Measurements from ENCODE around the gene MVB12B. TPM values are rescaled to one million over a fixed set of nuclear protein-coding genes. Genes with fewer than 3 reads are reported as not detected.

MVB12B gene
- total and polyA plus RNA-seq, 2 donors, result 4.4 to 11.5 TPM

- H3K4me1 ChIP-seq (ENCODE audit: control insufficient read depth in 2 of 2, insufficient read depth in 2 of 2, low read length in 2 of 2), result no peaks in the 10 kb centered on the region
- H3K27ac ChIP-seq (ENCODE audit: low read depth in 1 of 2, low read length in 1 of 2), result no peak overlapping the region
- 75% methylated on average over 9 of the region's 9 CpGs for WGBS
- H3K9me3 ChIP-seq (ENCODE audit: control insufficient read depth in 2 of 2, insufficient read depth in 1 of 2, low read length in 1 of 2), result peaks cover 0 to 2% of the 10 kb centered on the region in 2 donors
- no peak overlapping the region for H3K4me3 ChIP-seq (ENCODE audit: low read length in 2 of 2)
- H3K27me3 ChIP-seq (ENCODE audit: control insufficient read depth in 2 of 2, insufficient read depth in 1 of 2, low read length in 1 of 2), result peaks cover 0 to 41% of the 10 kb centered on the region in 2 donors
- DNase-seq (ENCODE audit: low read depth in 6 of 9, low spot score in 9 of 9), result no peak
- H3K36me3 ChIP-seq (ENCODE audit: control insufficient read depth in 2 of 2, insufficient read depth in 2 of 2, low read length in 1 of 2), result no peaks in the 10 kb centered on the region
Measured at GRCh38 chr9:126293522-126293889, 33.1 kb upstream of the MVB12B start.

GRCh38 chr9:126294331-126295081, 32.1 kb upstream of the MVB12B start:
- H3K36me3 ChIP-seq (ENCODE audit: control insufficient read depth in 2 of 2, insufficient read depth in 2 of 2, low read length in 1 of 2), result no peaks in the 10 kb centered on the region
- peaks cover 0 to 2% of the 10 kb centered on the region in 2 donors for H3K9me3 ChIP-seq (ENCODE audit: control insufficient read depth in 2 of 2, insufficient read depth in 1 of 2, low read length in 1 of 2)
- 96% methylated on average over 15 of the region's 15 CpGs for WGBS
- DNase-seq (ENCODE audit: low read depth in 6 of 9, low spot score in 9 of 9), result no peak
- H3K27me3 ChIP-seq (ENCODE audit: control insufficient read depth in 2 of 2, insufficient read depth in 1 of 2, low read length in 1 of 2), result peaks cover 0 to 46% of the 10 kb centered on the region in 2 donors
- H3K4me3 ChIP-seq (ENCODE audit: low read length in 2 of 2), result no peak overlapping the region
- H3K27ac ChIP-seq (ENCODE audit: low read depth in 1 of 2, low read length in 1 of 2), result no peak overlapping the region
- H3K4me1 ChIP-seq (ENCODE audit: control insufficient read depth in 2 of 2, insufficient read depth in 2 of 2, low read length in 2 of 2), result no peaks in the 10 kb centered on the region

DNA sequence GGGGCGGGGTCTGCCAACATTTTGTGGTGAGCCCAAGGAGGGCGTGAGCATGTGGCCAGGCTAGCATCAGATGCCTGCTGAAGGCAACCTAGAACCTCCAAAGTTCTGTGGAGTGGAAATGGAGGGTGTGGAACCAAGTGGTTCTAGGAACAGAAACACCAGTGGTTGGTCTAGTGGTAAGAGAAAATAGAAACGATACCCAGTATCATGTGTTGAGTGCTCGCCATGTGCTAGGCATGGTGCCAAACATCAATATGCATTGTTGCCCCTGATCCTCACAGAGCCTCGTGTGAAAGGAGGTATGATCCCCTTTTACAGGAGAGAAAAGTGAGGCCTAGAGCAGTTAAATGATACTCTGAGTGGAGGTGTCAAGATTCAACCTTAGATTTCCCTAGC, 31.5 kb upstream of the MVB12B start:
- DNase-seq (ENCODE audit: low read depth in 6 of 9, low spot score in 9 of 9), result no peak
- H3K4me3 ChIP-seq (ENCODE audit: low read length in 2 of 2), result no peak overlapping the region
- peaks cover 0 to 46% of the 10 kb centered on the region in 2 donors for H3K27me3 ChIP-seq (ENCODE audit: control insufficient read depth in 2 of 2, insufficient read depth in 1 of 2, low read length in 1 of 2)
- 92% methylated on average over 5 of the region's 5 CpGs for WGBS
- H3K9me3 ChIP-seq (ENCODE audit: control insufficient read depth in 2 of 2, insufficient read depth in 1 of 2, low read length in 1 of 2), result peaks cover 0 to 2% of the 10 kb centered on the region in 2 donors
- H3K27ac ChIP-seq (ENCODE audit: low read depth in 1 of 2, low read length in 1 of 2), result no peak overlapping the region
- H3K36me3 ChIP-seq (ENCODE audit: control insufficient read depth in 2 of 2, insufficient read depth in 2 of 2, low read length in 1 of 2), result no peaks in the 10 kb centered on the region
- no peaks in the 10 kb centered on the region for H3K4me1 ChIP-seq (ENCODE audit: control insufficient read depth in 2 of 2, insufficient read depth in 2 of 2, low read length in 2 of 2)

DNA sequence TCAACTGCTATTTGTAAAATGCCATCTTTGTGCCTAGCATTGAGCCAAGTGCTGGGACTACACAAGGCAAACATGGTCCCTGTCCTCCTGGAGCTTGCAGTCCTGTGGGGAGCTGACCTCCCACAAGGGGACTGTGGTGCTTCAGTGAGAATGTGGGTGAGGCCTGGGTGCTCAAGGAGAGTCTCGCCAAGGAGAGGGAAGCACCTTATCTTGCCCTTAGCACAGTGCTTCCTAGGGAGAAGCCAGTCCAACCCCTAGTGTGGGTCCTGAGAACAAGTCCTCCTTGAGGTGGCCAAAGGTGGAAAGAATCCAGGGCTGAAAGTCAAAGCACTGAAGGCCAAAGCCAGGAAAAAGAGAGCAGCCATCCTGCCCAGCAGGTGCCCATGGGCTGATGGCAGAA, 31.1 kb upstream of the MVB12B start:
- Histone ChIP-seq H3K9me3 (ENCODE audit: control insufficient read depth in 2 of 2, insufficient read depth in 1 of 2, low read length in 1 of 2) (peaks cover 0 to 2% of the 10 kb centered on the region in 2 donors), H3K27ac (ENCODE audit: low read depth in 1 of 2, low read length in 1 of 2) (no peak overlapping the region), H3K36me3 (ENCODE audit: control insufficient read depth in 2 of 2, insufficient read depth in 2 of 2, low read length in 1 of 2) (no peaks in the 10 kb centered on the region), H3K27me3 (ENCODE audit: control insufficient read depth in 2 of 2, insufficient read depth in 1 of 2, low read length in 1 of 2) (peaks cover 0 to 46% of the 10 kb centered on the region in 2 donors), H3K4me3 (ENCODE audit: low read length in 2 of 2) (no peak overlapping the region), H3K4me1 (ENCODE audit: control insufficient read depth in 2 of 2, insufficient read depth in 2 of 2, low read length in 2 of 2) (no peaks in the 10 kb centered on the region)
- WGBS, result 94% methylated on average over 1 of the region's 1 CpG
- no peak for DNase-seq (ENCODE audit: low read depth in 6 of 9, low spot score in 9 of 9)

DNA sequence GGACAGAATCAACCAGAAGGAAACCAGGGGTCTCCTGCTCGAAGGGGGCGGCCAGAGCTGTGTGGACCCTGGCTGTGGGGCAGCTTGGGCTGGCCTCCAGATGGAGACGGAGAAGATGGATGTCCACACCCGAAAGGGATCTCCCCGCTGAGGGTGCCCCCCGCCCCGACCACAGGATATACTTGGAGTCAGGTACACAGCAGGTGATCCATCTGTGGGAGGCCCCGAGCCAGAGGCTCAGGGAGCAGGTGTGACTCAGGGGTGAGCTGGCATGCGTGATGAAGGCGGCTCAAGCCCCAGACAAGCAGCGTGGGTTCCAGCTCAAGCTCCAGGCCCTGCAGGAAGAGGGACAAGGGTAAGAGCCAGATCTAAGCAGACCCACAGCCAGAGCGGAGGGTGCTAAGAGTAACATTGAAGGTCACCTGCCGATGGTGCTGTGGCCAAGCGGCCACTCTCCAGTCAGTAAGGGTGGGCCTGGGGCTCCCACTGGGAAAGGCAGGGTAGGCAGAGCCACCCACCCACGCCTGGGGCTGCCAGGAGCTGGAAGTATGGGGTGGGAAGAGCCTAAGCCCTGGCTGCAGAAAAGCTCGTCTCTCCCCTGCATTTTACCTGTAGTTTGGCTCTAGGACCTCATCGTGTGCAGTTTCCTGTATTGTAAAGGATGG, 30.6 kb upstream of the MVB12B start:
- no peak for DNase-seq (ENCODE audit: low read depth in 6 of 9, low spot score in 9 of 9)

DNA sequence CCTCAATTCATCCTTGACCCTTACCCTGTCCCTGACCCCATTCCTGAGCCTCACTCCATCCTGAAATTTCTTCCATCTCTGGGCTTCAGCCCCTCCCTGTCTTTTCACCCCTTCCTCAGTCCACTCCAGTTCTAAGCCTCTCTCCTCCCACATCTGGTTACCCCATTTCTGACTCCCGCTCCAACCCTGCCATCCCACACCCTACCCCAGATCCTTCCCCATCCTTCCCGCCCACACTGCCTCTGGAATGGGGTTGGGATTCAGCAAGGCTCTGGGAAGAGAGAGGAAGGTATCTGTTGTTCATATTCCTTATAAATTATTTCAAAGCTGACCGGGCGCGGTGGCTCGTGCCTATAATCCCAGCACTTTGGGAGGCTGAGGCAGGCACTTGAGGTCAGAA, 29.9 kb upstream of the MVB12B start:
- no peak for DNase-seq (ENCODE audit: low read depth in 6 of 9, low spot score in 9 of 9)
- Histone ChIP-seq H3K27ac (ENCODE audit: low read depth in 1 of 2, low read length in 1 of 2) (no peak overlapping the region), H3K27me3 (ENCODE audit: control insufficient read depth in 2 of 2, insufficient read depth in 1 of 2, low read length in 1 of 2) (peaks cover 0 to 43% of the 10 kb centered on the region in 2 donors), H3K9me3 (ENCODE audit: control insufficient read depth in 2 of 2, insufficient read depth in 1 of 2, low read length in 1 of 2) (peaks cover 0 to 2% of the 10 kb centered on the region in 2 donors), H3K4me3 (ENCODE audit: low read length in 2 of 2) (no peak overlapping the region), H3K36me3 (ENCODE audit: control insufficient read depth in 2 of 2, insufficient read depth in 2 of 2, low read length in 1 of 2) (no peaks in the 10 kb centered on the region), H3K4me1 (ENCODE audit: control insufficient read depth in 2 of 2, insufficient read depth in 2 of 2, low read length in 2 of 2) (no peaks in the 10 kb centered on the region)
- WGBS, result 97% methylated on average over 6 of the region's 6 CpGs

More for the DNA sequence above, 30.6 kb upstream of the MVB12B start:
- Histone ChIP-seq H3K4me3 (ENCODE audit: low read length in 2 of 2) (no peak overlapping the region), H3K27me3 (ENCODE audit: control insufficient read depth in 2 of 2, insufficient read depth in 1 of 2, low read length in 1 of 2) (peaks cover 0 to 43% of the 10 kb centered on the region in 2 donors), H3K27ac (ENCODE audit: low read depth in 1 of 2, low read length in 1 of 2) (no peak overlapping the region), H3K36me3 (ENCODE audit: control insufficient read depth in 2 of 2, insufficient read depth in 2 of 2, low read length in 1 of 2) (no peaks in the 10 kb centered on the region), H3K9me3 (ENCODE audit: control insufficient read depth in 2 of 2, insufficient read depth in 1 of 2, low read length in 1 of 2) (peaks cover 0 to 2% of the 10 kb centered on the region in 2 donors), H3K4me1 (ENCODE audit: control insufficient read depth in 2 of 2, insufficient read depth in 2 of 2, low read length in 2 of 2) (no peaks in the 10 kb centered on the region)
- WGBS, result 91% methylated on average over 17 of the region's 17 CpGs

- DNase-seq (ENCODE audit: low read depth in 6 of 9, low spot score in 9 of 9), result no peak
- no peaks in the 10 kb centered on the region for H3K4me1 ChIP-seq (ENCODE audit: control insufficient read depth in 2 of 2, insufficient read depth in 2 of 2, low read length in 2 of 2)
- no peaks in the 10 kb centered on the region for H3K9me3 ChIP-seq (ENCODE audit: control insufficient read depth in 2 of 2, insufficient read depth in 1 of 2, low read length in 1 of 2)
- H3K4me3 ChIP-seq (ENCODE audit: low read length in 2 of 2), result no peak overlapping the region
- H3K27ac ChIP-seq (ENCODE audit: low read depth in 1 of 2, low read length in 1 of 2), result no peak overlapping the region
- 92% methylated on average over 7 of the region's 7 CpGs for WGBS
- no peaks in the 10 kb centered on the region for H3K36me3 ChIP-seq (ENCODE audit: control insufficient read depth in 2 of 2, insufficient read depth in 2 of 2, low read length in 1 of 2)
- H3K27me3 ChIP-seq (ENCODE audit: control insufficient read depth in 2 of 2, insufficient read depth in 1 of 2, low read length in 1 of 2), result peaks cover 0 to 40% of the 10 kb centered on the region in 2 donors
Measured at GRCh38 chr9:126297661-126298060, 29.0 kb upstream of the MVB12B start.

- H3K36me3 ChIP-seq (ENCODE audit: control insufficient read depth in 2 of 2, insufficient read depth in 2 of 2, low read length in 1 of 2), result no peaks in the 10 kb centered on the region
- no peaks in the 10 kb centered on the region for H3K4me1 ChIP-seq (ENCODE audit: control insufficient read depth in 2 of 2, insufficient read depth in 2 of 2, low read length in 2 of 2)
- H3K4me3 ChIP-seq (ENCODE audit: low read length in 2 of 2), result no peak overlapping the region
- 81% methylated on average over 27 of the region's 27 CpGs for WGBS
- peaks cover 0 to 36% of the 10 kb centered on the region in 2 donors for H3K27me3 ChIP-seq (ENCODE audit: control insufficient read depth in 2 of 2, insufficient read depth in 1 of 2, low read length in 1 of 2)
- no peak overlapping the region for H3K27ac ChIP-seq (ENCODE audit: low read depth in 1 of 2, low read length in 1 of 2)
- no peak for DNase-seq (ENCODE audit: low read depth in 6 of 9, low spot score in 9 of 9)
- H3K9me3 ChIP-seq (ENCODE audit: control insufficient read depth in 2 of 2, insufficient read depth in 1 of 2, low read length in 1 of 2), result no peaks in the 10 kb centered on the region
Measured at GRCh38 chr9:126298063-126298801, 28.4 kb upstream of the MVB12B start.

Data from thymus (tissue), 11 donors.